BJ (cell line): ENCODE results near the gene TUFT1. TPM values are rescaled to one million over a fixed set of nuclear protein-coding genes. Genes with fewer than 3 reads are reported as not detected.

Experiments used
- CTCF ChIA-PET: fragments of 350-600 bp; formaldehyde crosslinking; extraction: SDS; loops from one replicate; lab custom pipeline; 2021; ENCODE audit warnings: antibody characterized with exemption, inconsistent platforms; lab: Yijun Ruan, JAX
- POLR2A ChIA-PET: fragments of 300-600 bp; sonication (Branson Sonifier 250); formaldehyde crosslinking; extraction: SDS; loops from one replicate; lab custom pipeline; 2021; ENCODE audit warnings: antibody characterized with exemption; lab: Charles Lee
- DNase-seq: peaks from one replicate; pipeline ENCODE4 v3.0.0-alpha.2; 2011; ENCODE audit warnings: low read depth
- H3K27me3 ChIP-seq: 2 replicates; pipeline ENCODE4 v1.6.0; 2011; ENCODE audit warnings: low read length; ENCODE audit not compliant: control insufficient read depth, insufficient read depth
- H3K36me3 ChIP-seq: 2 replicates; pipeline ENCODE4 v1.5.1; 2011; ENCODE audit warnings: low read length; ENCODE audit not compliant: control insufficient read depth, insufficient read depth
- H3K4me3 ChIP-seq: 2 replicates; pipeline ENCODE4 v1.5.1; 2011; ENCODE audit warnings: low read depth, mild to moderate bottlenecking, control low read depth, low read length
- CTCF ChIP-seq: IDR thresholded peaks from 2 replicates; pipeline ENCODE4 v1.5.1; 2011; ENCODE audit warnings: low read depth, mild to moderate bottlenecking, control low read depth, inconsistent platforms, low read length, moderate library complexity; ENCODE audit not compliant: insufficient read depth
- polyA plus RNA-seq: library from polyadenylated mRNA; depleted of rRNA; stranded (reverse); fragments of >200 nt; gene quantifications from 2 replicates; pipeline ENCODE4 v1.2.3, GENCODE V29; 2011

Gene TUFT1
- polyA plus RNA-seq, 1 experiment: 14.3 TPM

DNA sequence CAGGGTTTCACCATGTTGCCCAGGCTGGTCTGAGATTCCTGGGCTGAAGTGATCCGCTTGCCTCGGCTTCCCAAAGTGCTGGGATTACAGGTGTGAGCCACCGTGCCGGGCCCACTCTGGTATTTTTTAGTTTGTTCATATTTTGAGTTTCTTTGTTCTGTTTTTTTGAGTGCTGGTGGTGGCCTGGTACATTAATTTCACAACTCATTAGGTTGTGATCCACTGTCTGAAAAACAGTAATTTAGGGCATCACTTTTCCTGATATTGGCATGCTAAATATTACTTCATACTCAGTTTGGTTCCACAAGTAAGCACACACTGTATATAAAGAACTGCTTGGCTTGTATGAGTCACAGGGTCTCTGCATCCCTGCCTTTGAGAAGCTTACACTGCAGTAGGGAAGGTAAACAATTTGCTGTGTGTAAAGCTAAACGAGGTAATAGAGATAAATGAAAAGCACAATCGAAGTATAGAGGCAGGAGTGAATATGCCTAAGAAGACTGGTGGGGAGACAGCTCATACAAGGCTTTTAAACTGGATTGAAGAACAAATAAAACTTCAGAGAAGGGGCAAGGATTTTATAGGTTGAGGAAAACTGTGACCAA is 79.5 kb downstream of the TUFT1 start:
- ChIA-PET CTCF (interaction anchor here (1.1 to 2.0 kb wide), 3 partner anchors 14 to 73 kb away, joined by 4 to 7 read pairs (median 7); no protein-coding TSS in a partner anchor), POLR2A (interaction anchor here (1.0 kb wide), 1 partner anchor 18 kb away, joined by 5 read pairs; no protein-coding TSS in a partner anchor)
- TF ChIP-seq CTCF: no peak
- Histone ChIP-seq H3K4me3 (no peak overlapping the region), H3K27me3 (no peaks in the 10 kb centered on the region), H3K36me3 (no peaks in the 10 kb centered on the region)
- no peak for DNase-seq

DNA sequence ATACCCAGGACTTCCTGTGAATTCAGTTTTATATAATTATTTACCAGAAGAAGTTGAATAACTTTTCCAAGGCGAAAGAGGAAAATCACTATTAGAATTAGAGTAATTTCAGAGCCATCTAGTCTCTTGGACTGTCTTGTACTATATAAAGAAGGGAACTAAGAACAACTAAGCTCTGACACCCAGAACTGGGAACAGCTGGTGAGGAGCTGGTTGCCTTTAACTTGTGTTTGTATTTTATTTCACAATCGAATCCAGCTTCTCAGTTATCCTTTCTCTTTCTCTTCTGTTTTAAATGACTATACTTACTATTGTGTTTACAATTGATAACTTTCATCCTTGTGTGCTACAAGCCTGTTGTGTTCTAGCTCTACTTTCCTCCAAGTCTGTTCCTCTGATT is 80.2 kb downstream of the TUFT1 start:
- Histone ChIP-seq H3K27me3 (no peaks in the 10 kb centered on the region), H3K36me3 (no peaks in the 10 kb centered on the region), H3K4me3 (no peak overlapping the region)
- TF ChIP-seq CTCF: no peak
- ChIA-PET POLR2A (interaction anchor here (0.6 to 1.0 kb wide), 3 partner anchors 18 to 93 kb away, joined by 5 to 7 read pairs (median 5); no protein-coding TSS in a partner anchor), CTCF (interaction anchor here (1.1 to 2.0 kb wide), 3 partner anchors 13 to 73 kb away, joined by 4 to 7 read pairs (median 7); no protein-coding TSS in a partner anchor)
- DNase-seq: no peak

DNA sequence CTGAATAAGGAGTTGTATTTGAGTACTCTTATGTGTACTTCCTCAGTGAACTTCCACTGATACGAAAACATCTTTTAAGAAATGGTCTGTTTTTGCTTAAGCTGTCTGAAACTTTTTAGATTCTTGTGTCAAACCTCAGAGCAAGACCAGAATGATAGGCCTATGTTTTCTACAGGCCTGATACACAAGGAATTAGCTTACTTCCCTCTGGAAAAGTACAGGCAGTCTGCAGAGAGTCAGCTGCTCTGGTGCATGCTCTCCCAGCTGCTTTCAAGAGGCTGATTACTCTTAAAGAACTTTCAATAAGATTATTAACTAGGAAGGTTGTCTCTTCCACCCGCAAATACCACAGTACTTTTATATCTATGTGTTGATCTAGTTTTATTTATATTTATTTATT is 81.2 kb downstream of the TUFT1 start:
- ChIA-PET POLR2A (no interaction called here), CTCF (no interaction called here)
- TF ChIP-seq CTCF: no peak

DNA sequence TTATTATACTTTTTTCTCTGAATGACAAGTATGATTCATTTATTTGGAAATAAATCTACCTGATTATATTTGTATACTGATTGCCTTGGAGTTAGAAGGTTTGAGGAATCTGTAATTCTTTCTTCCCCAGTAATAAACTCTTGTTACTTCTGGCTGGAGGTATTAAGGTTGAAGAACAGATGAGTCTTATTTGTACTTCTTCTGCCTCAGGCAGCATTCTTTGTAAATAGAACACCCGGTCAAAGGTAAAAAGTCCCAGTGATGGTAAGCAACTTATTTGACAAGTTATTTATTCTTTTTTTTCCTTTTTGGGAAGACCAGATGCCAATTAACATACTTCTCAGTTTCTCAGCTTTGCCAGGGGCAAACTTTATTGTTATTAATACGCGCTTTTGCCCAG is 84.7 kb downstream of the TUFT1 start:
- no peak overlapping the region for H3K4me3 ChIP-seq
- ChIA-PET POLR2A (no interaction called here), CTCF (no interaction called here)
- no peaks in the 10 kb centered on the region for H3K27me3 ChIP-seq
- no peak for DNase-seq
- H3K36me3 ChIP-seq: no peaks in the 10 kb centered on the region
- TF ChIP-seq CTCF: no peak

More for the DNA sequence above, 81.2 kb downstream of the TUFT1 start:
- H3K4me3 ChIP-seq: no peak overlapping the region
- no peak for DNase-seq
- no peaks in the 10 kb centered on the region for H3K27me3 ChIP-seq
- no peaks in the 10 kb centered on the region for H3K36me3 ChIP-seq

DNA sequence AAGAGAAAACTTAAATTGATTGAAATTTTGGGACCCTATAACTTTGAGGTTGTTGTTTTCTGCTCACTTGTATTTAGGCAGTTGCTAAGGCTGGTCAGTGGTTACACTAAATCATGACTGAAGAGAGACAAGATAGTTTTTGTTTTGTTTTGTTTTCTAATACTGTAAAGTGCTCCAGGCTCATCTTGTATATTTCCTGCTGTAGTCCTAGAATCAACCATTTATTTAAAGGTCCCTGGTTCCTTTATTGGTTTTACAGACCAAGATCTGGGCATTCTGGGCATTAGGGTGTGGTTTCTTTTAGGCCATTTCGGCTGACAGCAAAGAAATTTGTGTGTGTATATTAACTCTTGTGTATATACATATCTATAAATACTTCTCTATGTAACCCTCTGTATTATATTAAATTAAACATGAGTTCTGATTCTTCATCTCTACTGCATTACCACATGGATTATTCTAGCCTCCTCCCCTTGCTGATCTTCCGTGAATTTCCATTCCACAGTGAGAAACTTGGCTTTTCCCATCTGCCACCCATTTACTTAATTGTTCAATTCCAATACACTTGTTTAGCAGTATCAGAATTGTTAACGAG is 86.7 kb downstream of the TUFT1 start:
- Histone ChIP-seq H3K4me3 (no peak overlapping the region), H3K36me3 (no peaks in the 10 kb centered on the region), H3K27me3 (no peaks in the 10 kb centered on the region)
- ChIA-PET CTCF (no interaction called here), POLR2A (no interaction called here)
- no peak for TF ChIP-seq CTCF
- no peak for DNase-seq
